ENCODE measurements around the gene ACAP3.

- TF ChIP-seq, protein P1, sequence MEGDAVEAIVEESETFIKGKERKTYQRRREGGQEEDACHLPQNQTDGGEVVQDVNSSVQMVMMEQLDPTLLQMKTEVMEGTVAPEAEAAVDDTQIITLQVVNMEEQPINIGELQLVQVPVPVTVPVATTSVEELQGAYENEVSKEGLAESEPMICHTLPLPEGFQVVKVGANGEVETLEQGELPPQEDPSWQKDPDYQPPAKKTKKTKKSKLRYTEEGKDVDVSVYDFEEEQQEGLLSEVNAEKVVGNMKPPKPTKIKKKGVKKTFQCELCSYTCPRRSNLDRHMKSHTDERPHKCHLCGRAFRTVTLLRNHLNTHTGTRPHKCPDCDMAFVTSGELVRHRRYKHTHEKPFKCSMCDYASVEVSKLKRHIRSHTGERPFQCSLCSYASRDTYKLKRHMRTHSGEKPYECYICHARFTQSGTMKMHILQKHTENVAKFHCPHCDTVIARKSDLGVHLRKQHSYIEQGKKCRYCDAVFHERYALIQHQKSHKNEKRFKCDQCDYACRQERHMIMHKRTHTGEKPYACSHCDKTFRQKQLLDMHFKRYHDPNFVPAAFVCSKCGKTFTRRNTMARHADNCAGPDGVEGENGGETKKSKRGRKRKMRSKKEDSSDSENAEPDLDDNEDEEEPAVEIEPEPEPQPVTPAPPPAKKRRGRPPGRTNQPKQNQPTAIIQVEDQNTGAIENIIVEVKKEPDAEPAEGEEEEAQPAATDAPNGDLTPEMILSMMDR (IDR thresholded peaks at IDR 0.05; ENCODE audit: low read depth, low read length, poor library complexity, severe bottlenecking), result no peak
- TF ChIP-seq EZH2phosphoT487 (IDR thresholded peaks at IDR 0.05; ENCODE audit: borderline replicate concordance, low read length), result no peak
These were observed 28.7 kb upstream of the ACAP3 start for GRCh38 chr1:1336446-1336845.

All from DOHH2 (cell line).